K562 (cell line): ENCODE data around the gene ARHGAP22. TPM values are rescaled to one million over a fixed set of nuclear protein-coding genes. Genes with fewer than 3 reads are reported as not detected.

ENCODE experiments used
- CREB3 ChIP-seq: fragments of 450-650 bp; conservative IDR thresholded peaks from 2 replicates; pipeline ENCODE4 v1.6.1; 2016; ENCODE audit warnings: missing genetic modification characterization, low read depth, mild to moderate bottlenecking, missing compliant biosample characterization, moderate library complexity
- FOS ChIP-seq: IDR thresholded peaks from 3 replicates; pipeline ENCODE4 v1.6.1; 2011; ENCODE audit not compliant: insufficient read length; ENCODE audit errors: extremely low read depth
- HES1 ChIP-seq: fragments of 450-650 bp; IDR thresholded peaks from 2 replicates; pipeline ENCODE4 v1.6.1; 2016; ENCODE audit warnings: low read depth, mild to moderate bottlenecking, moderate library complexity
- NCOR1 ChIP-seq: fragments of 450-650 bp; IDR thresholded peaks from 2 replicates; pipeline ENCODE4 v1.6.1; 2016; ENCODE audit warnings: mild to moderate bottlenecking, moderate library complexity
- PCBP2 ChIP-seq: fragments of 200-400 bp; formaldehyde crosslinking; IDR thresholded peaks from 2 replicates; pipeline ENCODE4 v1.6.1; 2018; ENCODE audit warnings: low read length, low read depth, mild to moderate bottlenecking, moderate library complexity; ENCODE audit not compliant: poor library complexity, severe bottlenecking
- POU5F1 ChIP-seq: fragments of 150-350 bp; IDR thresholded peaks from 2 replicates; pipeline ENCODE4 v1.6.1; 2014; ENCODE audit warnings: borderline replicate concordance, low read length, low read depth, mild to moderate bottlenecking; ENCODE audit not compliant: partially characterized antibody
- RNF2 ChIP-seq: sonication (generic); IDR thresholded peaks from 2 replicates; pipeline ENCODE4 v1.6.1; 2016
- SMARCA5 ChIP-seq: fragments of 450-650 bp; IDR thresholded peaks from 2 replicates; pipeline ENCODE4 v1.6.1; 2016
- TAF9B ChIP-seq: fragments of 450-650 bp; IDR thresholded peaks from 2 replicates; pipeline ENCODE4 v1.6.1; 2018; ENCODE audit warnings: mild to moderate bottlenecking; ENCODE audit not compliant: partially characterized antibody
- TCFL5 ChIP-seq: fragments of 250-450 bp; sonication (Bioruptor Pico); conservative IDR thresholded peaks from 2 replicates; pipeline ENCODE4 v1.6.1; 2021; ENCODE audit warnings: mild to moderate bottlenecking, moderate library complexity, matching md5 sums
- XRCC3 ChIP-seq: fragments of 450-650 bp; IDR thresholded peaks from 2 replicates; pipeline ENCODE4 v1.6.1; 2017; ENCODE audit warnings: mild to moderate bottlenecking, moderate library complexity
- ZKSCAN1 ChIP-seq: fragments of 150-350 bp; IDR thresholded peaks from 2 replicates; pipeline ENCODE4 v1.6.1; 2016; ENCODE audit warnings: low read depth, low read length
- ZNF143 ChIP-seq: sonication (generic); formaldehyde crosslinking; IDR thresholded peaks from 2 replicates; pipeline ENCODE4 v1.9.0; 2022; ENCODE audit warnings: mild to moderate bottlenecking, missing genetic modification reagents
- ZNF324 ChIP-seq: fragments of 250-450 bp; sonication (Bioruptor Pico); IDR thresholded peaks from 2 replicates; pipeline ENCODE4 v1.4.0; 2020; ENCODE audit warnings: mild to moderate bottlenecking
- ZNF408 ChIP-seq: fragments of 250-450 bp; sonication (Bioruptor Pico); IDR thresholded peaks from 2 replicates; pipeline ENCODE4 v1.4.0; 2020; ENCODE audit warnings: low read depth, mild to moderate bottlenecking, moderate library complexity
- ZNF699 ChIP-seq: fragments of 250-450 bp; sonication (Bioruptor Pico); IDR thresholded peaks from 2 replicates; pipeline ENCODE4 v1.8.0; 2021; ENCODE audit warnings: mild to moderate bottlenecking, moderate library complexity; ENCODE audit not compliant: insufficient replicate concordance
- polyA plus RNA-seq, 8 experiments: library from polyadenylated mRNA; depleted of rRNA in 4 of 8; stranded (reverse) in 5 of 8; unstranded in 3 of 8; fragments of >200 nt; fragmentation: Nextera tagmentation in 2 of 8; fragmentation: Illumina TruSeq in 1 of 8; extraction: Ambion mirVana in 2 of 8; extraction: Trizol in 1 of 8; gene quantifications; 2 replicates each; pipeline versions ENCODE4 v1.2.1 to v1.2.3, GENCODE V29; 2011 to 2014; ENCODE audit warnings: inconsistent platforms in 1 of 8, missing spikeins in 1 of 8
- total RNA-seq, 7 experiments: library from RNA; depleted of rRNA in 6 of 7; stranded (reverse); fragments of >200 nt in 6 of 7; fragmentation: Illumina TruSeq in 2 of 7; extraction: Trizol in 2 of 7; gene quantifications; 2 replicates each; pipeline versions ENCODE4 v1.2.1 to v1.2.3, GENCODE V29; 2011 to 2021; ENCODE audit warnings: low replicate concordance in 1 of 7
- TF ChIP-seq, protein P1 (sequence below): fragments of 250-450 bp; sonication (Bioruptor Pico); IDR thresholded peaks from 2 replicates; pipeline ENCODE4 v1.5.0; 2021
- TF ChIP-seq, protein P2 (sequence below): fragments of 250-450 bp; sonication (Bioruptor Pico); IDR thresholded peaks from 2 replicates; pipeline ENCODE4 v1.5.0; 2020; ENCODE audit warnings: mild to moderate bottlenecking, borderline replicate concordance
- TF ChIP-seq, protein P3 (sequence below): fragments of 250-450 bp; sonication (Bioruptor Pico); IDR thresholded peaks from 2 replicates; pipeline ENCODE4 v1.4.0; 2020; ENCODE audit warnings: borderline replicate concordance

ARHGAP22 gene
- total and polyA plus RNA-seq, 9 of the 15 experiments (the other 6 are each of a cell fraction or from before 2014, with no cell fraction given) = 1.3 to 28.1 (median 12.7) TPM

GRCh38 chr10:48506147-48506917 is 98.5 kb downstream of the ARHGAP22 start (continued):
- peak; percentile 59; the same call in 1 of the 2 replicates for TF ChIP-seq TCFL5
- TF ChIP-seq TAF9B = no peak
- TF ChIP-seq ZKSCAN1 = no peak
- no peak for TF ChIP-seq ZNF143 (CRISPR knock-in tag)
- TF ChIP-seq ZNF699 = no peak
- TF ChIP-seq CREB3 (tag) = 0 out of 2 replicates have a peak, but pooled peaks have one; percentile 23
- TF ChIP-seq PCBP2 = no peak
- TF ChIP-seq ZNF408 (CRISPR knock-in tag) = no peak
- no peak for TF ChIP-seq XRCC3
- TF ChIP-seq NCOR1 = no peak
- TF ChIP-seq ZNF324 (CRISPR knock-in tag) = no peak
- TF ChIP-seq, protein P1, sequence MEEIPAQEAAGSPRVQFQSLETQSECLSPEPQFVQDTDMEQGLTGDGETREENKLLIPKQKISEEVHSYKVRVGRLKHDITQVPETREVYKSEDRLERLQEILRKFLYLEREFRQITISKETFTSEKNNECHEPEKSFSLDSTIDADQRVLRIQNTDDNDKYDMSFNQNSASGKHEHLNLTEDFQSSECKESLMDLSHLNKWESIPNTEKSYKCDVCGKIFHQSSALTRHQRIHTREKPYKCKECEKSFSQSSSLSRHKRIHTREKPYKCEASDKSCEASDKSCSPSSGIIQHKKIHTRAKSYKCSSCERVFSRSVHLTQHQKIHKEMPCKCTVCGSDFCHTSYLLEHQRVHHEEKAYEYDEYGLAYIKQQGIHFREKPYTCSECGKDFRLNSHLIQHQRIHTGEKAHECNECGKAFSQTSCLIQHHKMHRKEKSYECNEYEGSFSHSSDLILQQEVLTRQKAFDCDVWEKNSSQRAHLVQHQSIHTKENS (CRISPR knock-in tag) = no peak
- peak; percentile 67; the same call in 1 of the 2 replicates for TF ChIP-seq RNF2
- TF ChIP-seq POU5F1 = no peak
- TF ChIP-seq, protein P2, sequence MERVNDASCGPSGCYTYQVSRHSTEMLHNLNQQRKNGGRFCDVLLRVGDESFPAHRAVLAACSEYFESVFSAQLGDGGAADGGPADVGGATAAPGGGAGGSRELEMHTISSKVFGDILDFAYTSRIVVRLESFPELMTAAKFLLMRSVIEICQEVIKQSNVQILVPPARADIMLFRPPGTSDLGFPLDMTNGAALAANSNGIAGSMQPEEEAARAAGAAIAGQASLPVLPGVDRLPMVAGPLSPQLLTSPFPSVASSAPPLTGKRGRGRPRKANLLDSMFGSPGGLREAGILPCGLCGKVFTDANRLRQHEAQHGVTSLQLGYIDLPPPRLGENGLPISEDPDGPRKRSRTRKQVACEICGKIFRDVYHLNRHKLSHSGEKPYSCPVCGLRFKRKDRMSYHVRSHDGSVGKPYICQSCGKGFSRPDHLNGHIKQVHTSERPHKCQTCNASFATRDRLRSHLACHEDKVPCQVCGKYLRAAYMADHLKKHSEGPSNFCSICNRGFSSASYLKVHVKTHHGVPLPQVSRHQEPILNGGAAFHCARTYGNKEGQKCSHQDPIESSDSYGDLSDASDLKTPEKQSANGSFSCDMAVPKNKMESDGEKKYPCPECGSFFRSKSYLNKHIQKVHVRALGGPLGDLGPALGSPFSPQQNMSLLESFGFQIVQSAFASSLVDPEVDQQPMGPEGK (CRISPR knock-in tag) = no peak
- TF ChIP-seq, protein P3, sequence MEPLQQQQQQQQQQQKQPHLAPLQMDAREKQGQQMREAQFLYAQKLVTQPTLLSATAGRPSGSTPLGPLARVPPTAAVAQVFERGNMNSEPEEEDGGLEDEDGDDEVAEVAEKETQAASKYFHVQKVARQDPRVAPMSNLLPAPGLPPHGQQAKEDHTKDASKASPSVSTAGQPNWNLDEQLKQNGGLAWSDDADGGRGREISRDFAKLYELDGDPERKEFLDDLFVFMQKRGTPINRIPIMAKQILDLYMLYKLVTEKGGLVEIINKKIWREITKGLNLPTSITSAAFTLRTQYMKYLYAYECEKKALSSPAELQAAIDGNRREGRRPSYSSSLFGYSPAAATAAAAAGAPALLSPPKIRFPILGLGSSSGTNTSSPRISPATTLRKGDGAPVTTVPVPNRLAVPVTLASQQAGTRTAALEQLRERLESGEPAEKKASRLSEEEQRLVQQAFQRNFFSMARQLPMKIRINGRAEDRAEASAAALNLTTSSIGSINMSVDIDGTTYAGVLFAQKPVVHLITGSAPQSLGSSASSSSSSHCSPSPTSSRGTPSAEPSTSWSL (CRISPR knock-in tag) = no peak
- TF ChIP-seq FOS = no peak
- TF ChIP-seq SMARCA5 = no peak
- TF ChIP-seq HES1 = no peak
